GM12865 (cell line): ENCODE results near the gene ALDH1B1.

Experiments used
- DNase-seq: peaks from one replicate; pipeline ENCODE4 v3.0.0; 2010; ENCODE audit warnings: low read depth
- H3K4me3 ChIP-seq: 2 replicates; pipeline ENCODE4 v1.5.1; 2011; ENCODE audit warnings: mild to moderate bottlenecking, low read depth, low read length, control low read depth
- CTCF ChIP-seq: IDR thresholded peaks from 2 replicates; pipeline ENCODE4 v1.5.1; 2011; ENCODE audit warnings: low read length, control low read depth, low read depth, inconsistent platforms; ENCODE audit not compliant: insufficient read depth; ENCODE audit errors: missing control alignments

The ALDH1B1 gene

GRCh38 chr9:38347271-38347671, 45.2 kb upstream of the ALDH1B1 start:
- DNase-seq, result no peak
- no peak for TF ChIP-seq CTCF
- H3K4me3 ChIP-seq, result no peak overlapping the region

- H3K4me3 ChIP-seq, result no peak overlapping the region
- no peak for TF ChIP-seq CTCF
- no peak for DNase-seq
Measured at GRCh38 chr9:38347946-38348345, 44.6 kb upstream of the ALDH1B1 start.

GRCh38 chr9:38350529-38350928, 42.0 kb upstream of the ALDH1B1 start:
- no peak overlapping the region for H3K4me3 ChIP-seq
- no peak for DNase-seq
- TF ChIP-seq CTCF, result no peak

GRCh38 chr9:38352530-38353328, 39.8 kb upstream of the ALDH1B1 start:
- H3K4me3 ChIP-seq, result no peak overlapping the region
- no peak for DNase-seq
- TF ChIP-seq CTCF, result no peak

DNA sequence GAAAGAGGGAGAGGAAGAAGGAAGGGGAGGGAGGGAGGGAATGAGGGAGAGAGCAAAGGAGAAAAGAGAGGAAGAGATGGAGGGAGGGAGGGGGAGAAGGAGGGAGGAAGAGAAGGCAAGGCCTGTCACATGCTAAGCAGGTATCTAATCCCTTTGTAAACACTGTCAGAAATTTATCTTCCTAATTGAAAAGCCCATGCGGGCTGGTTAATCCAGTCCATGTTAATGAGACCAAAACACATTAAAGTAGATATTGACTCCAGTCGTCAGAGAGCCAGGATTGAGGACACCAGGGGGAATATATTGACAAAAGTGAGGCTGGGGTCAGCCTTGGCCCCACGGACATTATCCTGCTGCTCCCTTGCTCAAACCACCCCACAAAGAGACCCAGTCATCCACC, 37.4 kb upstream of the ALDH1B1 start:
- DNase-seq, result no peak
- H3K4me3 ChIP-seq, result no peak overlapping the region
- no peak for TF ChIP-seq CTCF

GRCh38 chr9:38355517-38356120, 36.9 kb upstream of the ALDH1B1 start:
- no peak for TF ChIP-seq CTCF
- no peak for DNase-seq
- no peak overlapping the region for H3K4me3 ChIP-seq
